Subcutaneous abdominal adipose tissue (tissue), 5 donors: ENCODE data around the gene KCNIP4.
"Not testable (repeated sequence)": the region's sequence is repeated elsewhere in the genome, so short reads cannot be mapped to it uniquely, and the experiment has no call there.

Experiments used
- H3K27ac ChIP-seq: one replicate; pipeline ENCODE4 v1.7.0; 2013; ENCODE audit warnings: low read depth, mild to moderate bottlenecking, inconsistent platforms, low read length, moderate library complexity
- H3K27me3 ChIP-seq, 5 donors: one replicate each; pipeline ENCODE4 v1.7.0; 2013; ENCODE audit warnings: low read length in 5 of 5, inconsistent platforms in 1 of 5; ENCODE audit not compliant: control insufficient read depth in 5 of 5, insufficient read depth in 4 of 5
- H3K36me3 ChIP-seq, 5 donors: one replicate each; pipeline ENCODE4 v1.7.0; 2013; ENCODE audit warnings: low read length in 5 of 5; ENCODE audit not compliant: control insufficient read depth in 5 of 5, insufficient read depth in 5 of 5
- H3K4me1 ChIP-seq, 5 donors: one replicate each; pipeline ENCODE4 v1.7.0; 2013; ENCODE audit warnings: low read length in 5 of 5, mild to moderate bottlenecking in 3 of 5, moderate library complexity in 1 of 5; ENCODE audit not compliant: control insufficient read depth in 5 of 5, insufficient read depth in 5 of 5
- H3K4me3 ChIP-seq, 5 donors: one replicate each; pipeline ENCODE4 v1.7.0; 2013; ENCODE audit warnings: low read length in 5 of 5, low read depth in 1 of 5
- H3K9ac ChIP-seq, 5 donors: one replicate each; pipeline ENCODE4 v1.7.0; 2013; ENCODE audit warnings: low read length in 5 of 5, mild to moderate bottlenecking in 4 of 5, moderate library complexity in 3 of 5
- H3K9me3 ChIP-seq, 5 donors: one replicate each; pipeline ENCODE4 v1.7.0; 2013; ENCODE audit warnings: low read length in 5 of 5; ENCODE audit not compliant: control insufficient read depth in 5 of 5
- donor health status: healthy.
- donor health status: healthy.
- donor health status: healthy.
- donor health status: healthy.
- donor health status: healthy.

KCNIP4 gene

GRCh38 chr4:21948347-21949072 lies at the start of gene KCNIP4:
Gene KCNIP4 (minus strand): TSS chr4:21948772.
- H3K9ac ChIP-seq, result no peak within 1 kb of the TSS
- peaks cover 8 to 23% (median 17%) of the 10 kb centered on the region in 5 donors for H3K27me3 ChIP-seq
- peaks cover 0 to 14% (median 9%) of the 10 kb centered on the region in 5 donors for H3K4me1 ChIP-seq
- H3K36me3 ChIP-seq, result no peaks in the 10 kb centered on the region
- no peak within 1 kb of the TSS for H3K27ac ChIP-seq
- peak within 1 kb of the TSS; percentile 2 to 67 (median 56) for H3K4me3 ChIP-seq
- no peaks in the 10 kb centered on the region for H3K9me3 ChIP-seq

DNA sequence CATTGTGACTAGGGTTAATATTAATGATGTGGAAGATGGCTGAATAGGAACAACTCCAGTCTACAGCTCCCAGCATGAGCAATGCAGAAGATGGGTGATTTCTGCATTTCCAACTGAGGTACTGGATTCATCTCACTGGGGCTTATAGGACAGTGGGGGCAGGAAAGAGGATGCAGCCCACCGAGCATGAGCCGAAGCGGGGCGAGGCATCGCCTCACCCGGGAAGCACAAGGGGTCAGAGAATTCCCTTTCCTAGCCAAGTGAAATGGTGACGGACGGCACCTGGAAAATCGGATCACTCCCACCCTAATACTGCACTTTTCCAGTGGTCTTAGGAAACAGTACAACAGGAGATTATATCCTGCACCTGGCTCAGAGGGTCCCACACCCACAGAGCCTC lies 48.0 kb upstream of the KCNIP4 start:
- H3K4me3 ChIP-seq, result not testable (repeated sequence)

GRCh38 chr4:21992330-21992729 lies 43.8 kb upstream of the KCNIP4 start:
- Histone ChIP-seq H3K4me1 (no peaks in the 10 kb centered on the region), H3K9ac (no peak overlapping the region), H3K4me3 (no peak overlapping the region), H3K27me3 (no peaks in the 10 kb centered on the region), H3K36me3 (no peaks in the 10 kb centered on the region), H3K9me3 (peaks cover 0 to 6% (median 3%) of the 10 kb centered on the region in 5 donors), H3K27ac (no peak overlapping the region)

More for the DNA sequence above, 48.0 kb upstream of the KCNIP4 start:
- not testable (repeated sequence) for H3K4me1 ChIP-seq, H3K27ac ChIP-seq, H3K9ac ChIP-seq, H3K36me3 ChIP-seq, H3K9me3 ChIP-seq, H3K27me3 ChIP-seq

DNA sequence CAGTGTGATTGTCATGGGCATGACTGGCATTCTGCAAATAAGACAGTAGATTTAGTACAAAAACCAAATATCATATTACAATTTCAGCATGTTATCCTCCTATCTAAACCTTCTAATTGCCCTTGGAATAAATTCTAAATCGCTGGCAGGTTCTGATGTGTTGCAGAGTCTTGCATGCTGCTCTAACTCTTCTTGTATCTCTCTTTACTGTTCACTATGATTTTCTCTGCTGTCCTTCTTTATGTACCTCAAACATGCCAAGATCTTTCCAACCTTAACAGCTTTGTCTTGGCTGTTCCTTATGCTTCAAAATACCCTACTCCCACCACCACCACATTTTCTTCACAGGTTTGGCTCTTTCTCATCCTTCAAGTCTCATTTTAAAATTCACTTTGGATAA lies 43.0 kb upstream of the KCNIP4 start:
- Histone ChIP-seq H3K27ac (no peak overlapping the region), H3K4me3 (no peak overlapping the region), H3K27me3 (no peaks in the 10 kb centered on the region), H3K4me1 (no peaks in the 10 kb centered on the region), H3K36me3 (no peaks in the 10 kb centered on the region), H3K9me3 (peaks cover 0 to 6% (median under 1%) of the 10 kb centered on the region in 5 donors), H3K9ac (no peak overlapping the region)

- peaks cover 0 to 6% (median 0%) of the 10 kb centered on the region in 5 donors for H3K9me3 ChIP-seq
- H3K27ac ChIP-seq, result no peak overlapping the region
- no peaks in the 10 kb centered on the region for H3K4me1 ChIP-seq
- no peak overlapping the region for H3K9ac ChIP-seq
- no peaks in the 10 kb centered on the region for H3K36me3 ChIP-seq
- H3K27me3 ChIP-seq, result no peaks in the 10 kb centered on the region
- no peak overlapping the region for H3K4me3 ChIP-seq
Measured at GRCh38 chr4:21991050-21991449, 42.5 kb upstream of the KCNIP4 start.

- Histone ChIP-seq H3K4me1 (no peaks in the 10 kb centered on the region), H3K27me3 (no peaks in the 10 kb centered on the region), H3K27ac (no peak overlapping the region), H3K36me3 (no peaks in the 10 kb centered on the region), H3K4me3 (no peak overlapping the region), H3K9me3 (peaks cover 0 to 6% (median 0%) of the 10 kb centered on the region in 5 donors), H3K9ac (no peak overlapping the region)
Measured at GRCh38 chr4:21989351-21989750, 40.8 kb upstream of the KCNIP4 start.

- H3K27me3 ChIP-seq, result no peaks in the 10 kb centered on the region
- H3K4me1 ChIP-seq, result no peaks in the 10 kb centered on the region
- H3K9me3 ChIP-seq, result peaks cover 0 to 5% (median 0%) of the 10 kb centered on the region in 5 donors
- no peak overlapping the region for H3K27ac ChIP-seq
- no peak overlapping the region for H3K4me3 ChIP-seq
- no peaks in the 10 kb centered on the region for H3K36me3 ChIP-seq
- no peak overlapping the region for H3K9ac ChIP-seq
Measured at GRCh38 chr4:21986307-21986706, 37.7 kb upstream of the KCNIP4 start.

- no peak overlapping the region for H3K9ac ChIP-seq
- H3K9me3 ChIP-seq, result no peaks in the 10 kb centered on the region
- H3K36me3 ChIP-seq, result no peaks in the 10 kb centered on the region
- no peak overlapping the region for H3K4me3 ChIP-seq
- H3K27me3 ChIP-seq, result no peaks in the 10 kb centered on the region
- H3K27ac ChIP-seq, result no peak overlapping the region
- no peaks in the 10 kb centered on the region for H3K4me1 ChIP-seq
Measured at GRCh38 chr4:21982087-21982486, 33.5 kb upstream of the KCNIP4 start.

DNA sequence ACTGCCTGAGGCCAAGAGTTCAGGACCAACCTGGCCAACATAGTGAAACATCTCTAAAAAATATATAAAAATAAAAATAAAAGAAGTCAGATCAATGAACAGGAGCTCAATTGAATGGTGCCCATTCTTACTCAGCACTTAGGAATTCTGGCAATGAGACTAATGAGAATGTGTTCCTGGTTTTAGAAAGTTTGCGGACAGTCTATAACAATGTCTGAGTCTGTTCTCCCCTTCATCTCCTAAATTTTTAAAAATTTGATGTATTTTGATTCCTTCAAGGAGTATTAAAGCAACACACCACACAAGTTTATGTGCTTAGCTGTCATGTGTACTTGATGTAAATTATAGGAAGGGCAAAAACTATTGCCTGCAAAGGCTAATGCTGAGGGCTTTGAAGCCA lies 30.6 kb upstream of the KCNIP4 start:
- Histone ChIP-seq H3K9me3 (no peaks in the 10 kb centered on the region), H3K4me3 (no peak overlapping the region), H3K27ac (no peak overlapping the region), H3K36me3 (no peaks in the 10 kb centered on the region), H3K27me3 (no peaks in the 10 kb centered on the region), H3K4me1 (no peaks in the 10 kb centered on the region), H3K9ac (no peak overlapping the region)

GRCh38 chr4:21976166-21976565 lies 27.6 kb upstream of the KCNIP4 start:
- Histone ChIP-seq H3K27ac (no peak overlapping the region), H3K4me3 (no peak overlapping the region), H3K9me3 (no peaks in the 10 kb centered on the region), H3K9ac (no peak overlapping the region), H3K27me3 (no peaks in the 10 kb centered on the region), H3K36me3 (no peaks in the 10 kb centered on the region), H3K4me1 (no peaks in the 10 kb centered on the region)
